Gastroesophageal sphincter (tissue), 3 donors: ENCODE measurements around the gene SLC66A3.

ENCODE experiments used
- CTCF ChIP-seq, 4 experiments: fragments of 200-600 bp in 2 of 4; fragments of 450-650 bp in 2 of 4; sonication (generic) in 1 of 4; IDR thresholded peaks; one replicate each; pipeline ENCODE4 v1.5.1; 2017 to 2019; ENCODE audit warnings: antibody characterized with exemption in 4 of 4, mild to moderate bottlenecking in 2 of 4, moderate library complexity in 2 of 4
- EP300 ChIP-seq: sonication (generic); formaldehyde crosslinking; IDR thresholded peaks from one replicate; pipeline ENCODE4 v1.6.1; 2017; ENCODE audit warnings: antibody characterized with exemption, mild to moderate bottlenecking
- POLR2A ChIP-seq, 2 donors: fragments of 450-650 bp; IDR thresholded peaks; one replicate each; pipeline ENCODE4 v1.6.1; 2017; ENCODE audit warnings: antibody characterized with exemption in 2 of 2, mild to moderate bottlenecking in 2 of 2, moderate library complexity in 1 of 2
- POLR2AphosphoS5 ChIP-seq: sonication (generic); formaldehyde crosslinking; IDR thresholded peaks from one replicate; pipeline ENCODE4 v1.6.1; 2017; ENCODE audit warnings: antibody characterized with exemption

GRCh38 chr2:11203480-11203879, 48.2 kb downstream of the SLC66A3 start:
- TF ChIP-seq POLR2A (IDR thresholded peaks at IDR 0.05): no peak
- TF ChIP-seq POLR2AphosphoS5: no peak
- TF ChIP-seq CTCF (IDR thresholded peaks at IDR 0.05): no peak
- TF ChIP-seq EP300: no peak
